HCT116 (cell line): Measurements from ENCODE around the gene CAPZB. TPM values are rescaled to one million over a fixed set of nuclear protein-coding genes. Genes with fewer than 3 reads are reported as not detected.

ENCODE experiments used
- ATAC-seq: fragments of 200-7000 bp; cut with Tn5 transposase; 2 replicates; pipeline ENCODE4 v1.9.1; 2020; ENCODE audit warnings: mild to moderate bottlenecking, moderate library complexity
- BruUV-seq: library from RNA; stranded (reverse); fragments of 400-500 nt; replicated peaks from 2 replicates; lab custom pipeline; 2021; lab: Mats Ljungman, UMichigan
- CTCF ChIA-PET: fragments of 300-600 bp; sonication (Branson Sonifier 250); formaldehyde crosslinking; loops from one replicate; lab custom pipeline; 2021; ENCODE audit warnings: antibody characterized with exemption; lab: Charles Lee
- POLR2A ChIA-PET: fragments of 300-600, 350-600 bp; sonication (Branson Sonifier 250); formaldehyde crosslinking; loops from one replicate; lab custom pipeline; 2021; ENCODE audit warnings: antibody characterized with exemption; lab: Charles Lee
- RAD21 ChIA-PET, 2 experiments: fragments of 300-600 bp; sonication (Branson Sonifier 250); formaldehyde crosslinking; loops; one replicate each; lab custom pipeline; 2023; ENCODE audit warnings: low total read pairs in 2 of 2; ENCODE audit not compliant: uncharacterized antibody in 2 of 2, unreplicated experiment in 2 of 2, low non-redundant PET in 1 of 2; lab: Charles Lee
- DNase-seq: peaks from one replicate; pipeline ENCODE4 v3.0.0-alpha.2; 2010; ENCODE audit warnings: low read depth, low spot score
- H2AFZ ChIP-seq: fragments of 200-600 bp; shearing (Covaris generic), sonication (generic); 2 replicates; pipeline ENCODE4 v1.6.1; 2017; ENCODE audit warnings: low read depth, mixed run types, mixed read lengths, antibody characterized with exemption, low read length; ENCODE audit not compliant: poor library complexity, severe bottlenecking
- H3K27ac ChIP-seq: 2 replicates; pipeline ENCODE4 v1.5.1; 2012; ENCODE audit warnings: low read depth, low read length
- H3K27me3 ChIP-seq: fragments of 200-600 bp; sonication (generic); 2 replicates; pipeline ENCODE4 v1.6.1; 2016; ENCODE audit warnings: mixed run types, low read length, mixed read lengths; ENCODE audit not compliant: insufficient read depth
- H3K36me3 ChIP-seq, 2 experiments: fragments of 200-500 bp in 1 of 2; fragments of 200-600 bp in 1 of 2; sonication (Bioruptor generic) in 1 of 2; sonication (generic) in 1 of 2; 2 replicates each; pipeline versions ENCODE4 v1.5.1 to v1.6.1; 2014 to 2016; ENCODE audit warnings: low read length in 2 of 2, inconsistent platforms in 1 of 2, mixed read lengths in 1 of 2, mixed run types in 1 of 2; ENCODE audit not compliant: insufficient read depth in 2 of 2, control insufficient read depth in 1 of 2
- H3K4me1 ChIP-seq, 2 experiments: fragments of 200-600 bp in 1 of 2; sonication (generic) in 1 of 2; 2 replicates each; pipeline versions ENCODE4 v1.5.1 to v1.6.1; 2012 to 2017; ENCODE audit warnings: low read length in 2 of 2, inconsistent platforms in 1 of 2, mild to moderate bottlenecking in 1 of 2, mixed read lengths in 1 of 2, mixed run types in 1 of 2, moderate library complexity in 1 of 2; ENCODE audit not compliant: insufficient read depth in 2 of 2, control insufficient read depth in 1 of 2
- H3K4me2 ChIP-seq: fragments of 200-600 bp; sonication (generic); 2 replicates; pipeline ENCODE4 v1.6.1; 2017; ENCODE audit warnings: mixed run types, low read length, mixed read lengths
- H3K4me3 ChIP-seq, 2 experiments: fragments of 200-600 bp in 1 of 2; sonication (generic) in 1 of 2; replicated peaks in 1 of 2; 2 replicates each; pipeline ENCODE4 v1.5.1; 2011 to 2016; ENCODE audit warnings: low read length in 2 of 2, control low read depth in 1 of 2, low read depth in 1 of 2, mild to moderate bottlenecking in 1 of 2, mixed read lengths in 1 of 2, mixed run types in 1 of 2
- H3K79me2 ChIP-seq: fragments of 200-600 bp; sonication (generic); 2 replicates; pipeline ENCODE4 v1.6.1; 2017; ENCODE audit warnings: mild to moderate bottlenecking, mixed run types, low read length, moderate library complexity, mixed read lengths; ENCODE audit not compliant: insufficient read depth
- H3K9ac ChIP-seq: fragments of 200-600 bp; sonication (generic); 2 replicates; pipeline ENCODE4 v1.6.1; 2016; ENCODE audit warnings: low read length, mixed read lengths
- H3K9me2 ChIP-seq: fragments of 200-600 bp; sonication (generic), shearing (Covaris generic); 2 replicates; pipeline ENCODE4 v1.6.1; 2017; ENCODE audit warnings: mixed run types, mild to moderate bottlenecking, moderate library complexity; ENCODE audit not compliant: insufficient read depth
- H3K9me3 ChIP-seq, 2 experiments: fragments of 200-500 bp in 1 of 2; fragments of 200-600 bp in 1 of 2; sonication (Bioruptor generic) in 1 of 2; sonication (generic) in 1 of 2; 2 replicates each; pipeline ENCODE4 v1.6.1; 2014 to 2017; ENCODE audit warnings: low read length in 2 of 2, mixed read lengths in 2 of 2, inconsistent platforms in 1 of 2, low read depth in 1 of 2, mild to moderate bottlenecking in 1 of 2, mixed run types in 1 of 2, moderate library complexity in 1 of 2; ENCODE audit not compliant: control insufficient read depth in 1 of 2, insufficient read depth in 1 of 2
- H4K20me1 ChIP-seq: fragments of 200-600 bp; sonication (generic), shearing (Covaris generic); 2 replicates; pipeline ENCODE4 v1.6.1; 2017; ENCODE audit warnings: mixed run types, mild to moderate bottlenecking, moderate library complexity; ENCODE audit not compliant: insufficient read depth
- CBX3 ChIP-seq: IDR thresholded peaks from 2 replicates; pipeline ENCODE4 v1.6.1; 2012; ENCODE audit warnings: low read depth
- CEBPB ChIP-seq: IDR thresholded peaks from 2 replicates; pipeline ENCODE4 v1.6.1; 2012; ENCODE audit warnings: low read depth
- ELF1 ChIP-seq: IDR thresholded peaks from 2 replicates; pipeline ENCODE4 v1.6.1; 2012; ENCODE audit warnings: low read depth, borderline replicate concordance
- EZH2 ChIP-seq: fragments of 200-600 bp; sonication (generic); IDR thresholded peaks from 2 replicates; pipeline ENCODE4 v1.6.1; 2017; ENCODE audit warnings: antibody characterized with exemption, mixed run types
- FOSL1 ChIP-seq: IDR thresholded peaks from 2 replicates; pipeline ENCODE4 v1.6.1; 2012; ENCODE audit warnings: low read depth
- JUND ChIP-seq: IDR thresholded peaks from 2 replicates; pipeline ENCODE4 v1.6.1; 2012
- POLR2A ChIP-seq: IDR thresholded peaks from 2 replicates; pipeline ENCODE4 v1.7.0; 2011; ENCODE audit warnings: borderline replicate concordance; ENCODE audit not compliant: insufficient read depth, insufficient read length; ENCODE audit errors: extremely low read depth
- RAD21 ChIP-seq: IDR thresholded peaks from 2 replicates; pipeline ENCODE4 v1.6.1; 2012; ENCODE audit warnings: low read depth, mild to moderate bottlenecking
- SRF ChIP-seq: IDR thresholded peaks from 2 replicates; pipeline ENCODE4 v1.6.1; 2012; ENCODE audit warnings: low read depth
- YY1 ChIP-seq: IDR thresholded peaks from 2 replicates; pipeline ENCODE4 v1.6.1; 2011; ENCODE audit warnings: low read length, low read depth, moderate library complexity, mild to moderate bottlenecking; ENCODE audit not compliant: insufficient replicate concordance; ENCODE audit errors: extremely low read depth
- ZBTB33 ChIP-seq: IDR thresholded peaks from 2 replicates; pipeline ENCODE4 v1.6.1; 2011; ENCODE audit warnings: mild to moderate bottlenecking, low read length, moderate library complexity; ENCODE audit not compliant: insufficient replicate concordance; ENCODE audit errors: extremely low read depth
- intact Hi-C: fragments of 100-400 bp; cut with micrococcal nuclease; formaldehyde crosslinking; loops from 2 replicates; pipeline ENCODE4 v1.10.0; 2022
- total RNA-seq: library from RNA; stranded (reverse); gene quantifications from one replicate; pipeline ENCODE4 v1.2.1, GENCODE V29; 2021; ENCODE audit not compliant: unreplicated experiment

The CAPZB gene
- total RNA-seq, 1 experiment from 2014 or later = 203 TPM

- ATAC-seq (no peak), DNase-seq (no peak)
- ChIA-PET POLR2A (no interaction called here), RAD21 (no interaction called here), CTCF (no interaction called here)
- Histone ChIP-seq H3K36me3 (no peaks in the 10 kb centered on the region; a peak in 1 of 4 replicates), H3K4me3 (no peak overlapping the region), H2AFZ (no peak overlapping the region), H3K27ac (no peak overlapping the region), H3K9ac (no peak overlapping the region), H3K4me1 (peaks cover 31 to 47% of the 10 kb centered on the region in 2 experiments), H3K79me2 (no peaks in the 10 kb centered on the region), H3K4me2 (no peak overlapping the region), H3K9me2 (no peaks in the 10 kb centered on the region), H3K27me3 (no peaks in the 10 kb centered on the region), H3K9me3 (no peaks in the 10 kb centered on the region), H4K20me1 (no peaks in the 10 kb centered on the region)
- no peak for TF ChIP-seq JUND
- TF ChIP-seq ZBTB33 = no peak
- TF ChIP-seq EZH2 = no peak
- no peak for TF ChIP-seq RAD21
- TF ChIP-seq SRF = no peak
- TF ChIP-seq CEBPB = no peak
- no peak for TF ChIP-seq CBX3
- no peak for TF ChIP-seq POLR2A
- BruUV-seq = TSS peak; percentile 39
- intact Hi-C loops = no loop called here
Observed at GRCh38 chr1:19339214-19339861, 146.0 kb downstream of the CAPZB start.

- no peak for ATAC-seq
- Histone ChIP-seq H3K9me2 (no peaks in the 10 kb centered on the region), H3K27me3 (no peaks in the 10 kb centered on the region), H4K20me1 (no peaks in the 10 kb centered on the region)
- POLR2A ChIA-PET = no interaction called here
- TF ChIP-seq ELF1 = no peak
- TF ChIP-seq FOSL1 = no peak
- TF ChIP-seq YY1 = no peak
- TF ChIP-seq, all 23 proteins: peak for 0
- Histone ChIP-seq H2AFZ (no peak overlapping the region), H3K27ac (no peak overlapping the region; the same call in 1 of the 2 replicates), H3K4me2 (no peak overlapping the region), H3K9ac (no peak overlapping the region), H3K9me3 (no peaks in the 10 kb centered on the region), H3K79me2 (no peaks in the 10 kb centered on the region), H3K4me1 (peaks cover 34 to 57% of the 10 kb centered on the region in 2 experiments), H3K4me3 (no peak overlapping the region), H3K36me3 (no peaks in the 10 kb centered on the region; a peak in 1 of 4 replicates)
- intact Hi-C loops = no loop called here
- RAD21 ChIA-PET = no interaction called here
- CTCF ChIA-PET = no interaction called here
- DNase-seq = no peak
- BruUV-seq = no TSS peak
Observed at GRCh38 chr1:19338323-19338762, 147.0 kb downstream of the CAPZB start.
